GM18868 (cell line): Measurements from ENCODE around the gene MELK.

ENCODE experiments used
- ATAC-seq: cut with Tn5 transposase; IDR thresholded peaks from one replicate; pipeline ENCODE4 v1.9.1; 2021; ENCODE audit warnings: mild to moderate bottlenecking, moderate library complexity; ENCODE audit not compliant: unreplicated experiment

The MELK gene

DNA sequence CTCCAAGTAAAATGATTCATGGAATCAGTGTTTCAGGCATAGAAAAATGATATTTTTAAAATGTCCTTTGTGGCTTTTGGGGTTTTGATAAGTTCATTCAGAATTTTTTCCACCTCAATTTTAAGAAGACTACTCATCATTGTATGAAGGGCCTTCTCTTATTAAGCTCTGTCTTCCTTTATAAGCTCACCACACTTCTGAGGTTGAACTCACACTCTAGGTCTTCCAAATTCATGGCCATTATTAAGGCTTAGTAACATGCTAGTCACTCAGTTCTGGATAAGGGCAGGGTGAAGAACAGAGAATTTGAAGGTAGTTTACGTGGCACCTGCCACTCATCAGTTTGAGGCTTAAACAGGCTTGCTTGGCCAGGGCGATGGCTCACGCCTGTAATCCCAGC, 4.2 kb downstream of the MELK start:
- no peak for ATAC-seq

DNA sequence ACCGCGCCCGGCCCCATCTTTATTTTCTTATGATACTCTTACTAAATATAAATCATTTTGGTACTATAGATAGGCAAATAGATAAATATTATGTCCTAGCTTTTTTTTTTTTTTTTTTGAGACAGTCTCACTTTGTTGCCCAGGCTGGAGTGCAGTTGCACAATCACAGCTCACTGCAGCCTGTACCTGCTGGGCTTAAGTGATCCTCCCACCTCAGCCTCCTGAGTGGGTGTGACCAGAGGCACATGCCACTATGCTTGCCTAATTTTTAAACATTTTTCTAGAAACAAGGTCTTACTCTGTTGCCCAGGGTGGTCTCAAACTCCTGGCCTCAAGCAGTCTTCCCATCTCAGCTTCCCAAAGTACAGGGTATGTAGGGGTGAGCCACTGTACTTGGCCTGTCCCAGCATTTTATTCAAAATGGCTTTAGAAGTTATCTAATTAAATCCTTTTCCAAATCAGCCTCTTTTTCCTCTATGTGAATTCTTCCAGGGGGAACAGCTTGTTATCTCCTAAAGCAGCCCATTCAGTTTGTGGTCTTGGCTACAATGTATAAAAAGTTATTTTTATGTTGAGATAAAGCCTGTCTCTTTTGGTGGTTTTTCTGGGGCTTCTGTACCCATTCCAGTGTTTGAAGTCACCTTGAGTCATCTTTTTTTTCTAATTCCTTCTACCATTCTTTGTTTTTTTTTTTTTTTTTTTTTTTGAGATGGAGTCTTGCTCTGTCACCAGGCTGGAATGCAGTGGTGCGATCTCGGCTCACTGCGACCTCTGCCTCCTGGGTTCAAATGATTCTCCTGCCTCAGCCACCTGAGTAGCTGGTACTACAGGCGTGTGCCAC, 12.1 kb downstream of the MELK start:
- no peak for ATAC-seq

DNA sequence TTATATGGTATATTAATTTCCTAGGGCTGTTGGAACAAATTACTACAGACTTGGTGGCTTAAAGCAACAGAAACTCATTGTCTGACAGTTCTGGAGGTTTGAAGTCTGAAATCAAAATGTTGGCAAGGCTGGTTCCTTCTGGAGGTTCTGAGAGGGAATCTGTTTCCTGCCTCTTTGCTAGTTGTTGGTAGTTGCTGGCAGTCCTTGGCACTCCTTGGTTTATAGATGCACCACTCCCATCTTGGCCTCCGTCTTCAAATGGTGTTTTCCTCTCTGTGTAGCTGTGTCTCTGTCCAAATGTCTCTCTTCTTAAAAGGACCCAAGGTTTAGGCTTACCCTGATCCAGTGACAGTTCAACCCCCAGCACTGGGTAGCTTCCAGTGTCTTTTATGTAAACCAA, 17.5 kb downstream of the MELK start:
- no peak for ATAC-seq

DNA sequence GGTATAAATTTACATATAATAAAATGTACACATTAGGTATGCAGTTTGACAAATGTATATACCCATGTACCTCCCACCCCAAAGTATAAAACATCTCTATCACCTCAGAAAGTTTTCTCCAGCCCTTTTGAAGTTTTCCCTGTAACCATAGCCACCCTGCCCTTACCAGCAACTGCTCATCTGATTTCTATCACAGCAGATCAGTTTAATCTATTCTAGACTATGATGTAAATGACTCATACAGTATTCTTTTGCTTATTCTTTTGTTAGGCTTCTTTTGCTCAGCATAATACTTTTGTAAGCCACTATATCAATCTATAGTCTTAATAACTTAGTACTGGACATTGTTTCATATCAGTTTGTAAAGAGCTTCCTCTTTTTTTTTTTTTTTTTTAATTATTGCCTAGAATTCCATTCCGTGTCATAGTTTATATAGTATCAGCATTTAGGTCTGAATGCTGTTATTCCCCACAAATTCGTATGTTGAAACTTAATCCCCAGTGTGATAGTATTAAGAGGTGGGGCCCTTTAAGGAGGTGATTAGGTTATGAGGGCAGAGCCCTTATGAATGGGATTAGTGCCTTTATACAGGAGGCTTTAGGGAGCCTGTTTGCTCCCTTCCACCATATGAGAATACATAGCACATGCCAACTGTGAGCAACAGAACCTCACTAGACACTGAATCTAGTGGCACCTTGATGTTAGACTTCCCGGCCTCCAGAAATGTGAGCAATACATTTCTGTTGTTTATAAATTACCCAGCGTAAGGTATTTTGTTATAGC, 20.3 kb downstream of the MELK start:
- no peak for ATAC-seq

DNA sequence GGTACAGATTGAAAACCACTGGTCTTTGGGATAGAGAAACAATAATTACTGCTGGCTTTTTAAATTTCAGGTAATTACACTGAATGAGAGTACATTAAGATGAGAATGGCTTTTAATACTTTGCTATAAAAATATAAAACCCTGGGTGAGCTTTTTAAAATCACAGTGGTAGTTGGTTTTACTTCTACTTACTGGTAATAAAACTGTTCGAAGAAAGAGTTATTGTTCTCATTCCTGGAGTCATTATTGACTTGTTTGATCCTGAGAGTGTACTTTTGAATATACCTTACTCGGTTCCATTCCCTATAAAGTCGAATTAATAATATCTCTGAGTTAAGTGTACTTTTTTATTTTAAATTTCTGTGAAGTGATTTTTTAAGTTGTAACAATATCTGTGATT, 21.5 kb downstream of the MELK start:
- ATAC-seq, result no peak

DNA sequence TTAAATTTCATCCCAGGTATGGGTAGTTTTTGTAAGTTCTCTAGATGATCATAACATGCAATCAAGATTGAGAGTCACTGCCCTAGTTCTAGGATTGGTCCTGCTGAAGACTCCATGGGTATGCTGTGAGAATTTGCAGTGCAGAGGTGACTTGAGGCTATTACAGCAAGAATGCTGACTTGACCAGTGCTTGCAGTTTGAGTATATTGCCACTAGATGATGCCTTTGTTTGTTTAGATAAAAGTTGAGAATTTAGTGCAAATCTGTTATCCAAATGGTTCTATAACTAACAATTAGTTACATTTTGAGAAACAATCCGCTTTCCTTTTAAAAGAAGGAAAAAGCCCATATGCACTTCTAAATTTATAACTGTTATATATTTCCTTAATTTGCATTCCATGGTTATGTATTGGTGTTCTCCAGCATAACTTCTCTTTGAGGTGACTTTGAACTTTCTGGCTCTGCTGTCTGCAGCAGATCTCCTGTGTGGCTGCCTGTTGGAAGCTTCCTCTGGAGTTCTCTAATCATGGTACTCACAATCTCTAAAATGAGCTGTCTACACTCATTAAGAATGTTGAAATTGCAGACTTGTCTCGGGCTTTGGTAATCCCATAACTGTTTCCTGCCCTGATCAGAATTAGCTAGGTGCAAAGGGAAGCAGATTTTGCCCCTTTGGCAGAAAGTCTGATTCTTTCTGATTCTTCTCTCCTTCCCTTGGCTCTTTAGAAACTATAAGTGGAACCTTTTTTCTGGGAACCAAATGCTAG, 24.9 kb downstream of the MELK start:
- peak; percentile 61 for ATAC-seq

DNA sequence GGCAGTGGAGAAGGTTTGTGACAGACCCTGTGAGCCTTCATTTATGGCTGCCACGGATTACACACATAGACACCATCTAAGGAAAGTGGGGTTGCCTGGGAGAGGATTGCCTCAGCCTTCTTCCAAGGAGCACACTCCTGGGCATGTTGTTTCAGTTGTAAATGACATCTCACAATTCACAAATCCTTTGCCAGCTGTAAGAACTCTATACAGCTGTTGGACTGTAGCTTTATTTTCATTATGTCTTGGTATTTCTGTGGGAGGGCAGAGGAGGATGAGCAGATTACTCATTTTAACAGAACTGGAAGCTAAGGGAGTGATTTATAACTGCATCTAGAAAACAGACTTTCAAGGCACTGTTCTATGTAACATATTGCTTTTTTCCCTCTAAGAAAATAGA, 25.6 kb downstream of the MELK start:
- no peak for ATAC-seq

DNA sequence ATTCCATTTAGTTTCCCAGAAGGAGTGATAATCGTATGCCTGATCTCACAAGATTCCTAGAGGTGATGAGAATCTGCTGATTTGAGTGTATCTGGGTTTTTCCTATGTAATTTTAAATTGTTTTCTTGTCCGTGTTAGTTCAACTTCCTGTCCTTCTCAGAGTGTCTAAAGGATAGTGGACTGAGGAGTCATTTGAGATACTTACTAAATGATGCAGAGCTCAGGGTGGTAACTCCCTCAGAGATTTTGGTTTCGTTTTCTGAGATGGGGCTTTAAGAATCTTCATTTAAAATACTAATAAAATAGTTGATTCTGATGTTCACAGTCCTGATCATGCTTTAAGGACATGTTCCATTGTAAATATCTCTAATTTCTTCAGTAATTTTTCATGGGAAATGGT, 30.3 kb downstream of the MELK start:
- ATAC-seq, result peak; percentile 86

DNA sequence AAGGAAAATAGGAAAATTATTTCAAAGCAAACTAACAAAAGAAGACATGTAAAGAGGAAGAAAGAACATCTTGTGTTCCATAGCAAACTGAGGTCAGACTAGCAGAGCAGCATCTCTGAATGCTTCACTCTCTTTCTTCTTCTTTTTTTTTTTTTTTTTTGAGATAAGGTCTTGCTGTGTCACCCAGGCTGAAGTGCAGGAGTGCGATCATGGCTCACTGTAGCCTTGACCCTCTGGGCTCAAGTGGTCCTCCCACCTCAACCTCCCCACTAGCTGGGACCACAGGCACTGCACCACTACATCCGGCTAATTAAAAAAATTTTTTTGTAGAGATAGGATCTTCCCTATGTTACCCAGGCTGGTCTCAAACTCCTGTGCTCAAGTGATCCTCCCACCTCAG, 36.6 kb downstream of the MELK start:
- no peak for ATAC-seq

DNA sequence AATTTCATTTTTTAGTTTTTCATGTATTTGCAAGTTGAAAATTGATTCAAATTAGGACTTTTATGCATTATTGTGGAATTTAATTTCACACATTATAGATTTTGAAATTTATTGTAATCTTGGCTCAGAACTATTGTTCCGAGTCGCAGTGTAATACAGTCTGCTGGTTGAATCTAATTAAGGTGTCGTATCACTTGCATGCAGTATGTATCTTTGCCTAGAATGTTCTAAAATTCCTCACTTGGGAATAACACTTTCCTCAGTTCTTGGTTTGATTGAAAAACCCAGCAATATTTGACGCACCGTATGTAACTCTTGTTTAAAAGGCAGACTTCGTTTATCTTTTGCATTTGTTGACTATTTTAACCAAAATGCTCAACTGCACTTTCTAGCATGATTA, 49.4 kb downstream of the MELK start:
- ATAC-seq, result no peak

DNA sequence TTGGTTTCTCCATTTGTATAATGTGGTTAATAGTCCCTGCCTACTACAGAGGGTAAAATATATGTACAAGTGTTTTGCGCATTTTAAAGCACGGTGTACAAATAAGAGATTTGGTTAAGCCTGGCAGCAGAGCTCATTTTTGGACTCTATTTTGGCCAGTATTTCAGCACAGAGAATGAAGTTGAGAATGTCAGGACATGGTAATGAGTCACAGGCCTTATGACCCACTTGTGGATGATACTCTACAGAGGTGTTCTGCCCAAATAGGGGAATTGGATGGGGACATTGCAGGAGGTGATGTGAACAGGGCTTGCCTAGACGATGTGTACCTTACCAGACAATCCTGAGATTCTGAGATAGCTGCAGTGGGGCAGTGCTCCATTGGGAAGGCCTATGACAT, 50.6 kb downstream of the MELK start:
- no peak for ATAC-seq

DNA sequence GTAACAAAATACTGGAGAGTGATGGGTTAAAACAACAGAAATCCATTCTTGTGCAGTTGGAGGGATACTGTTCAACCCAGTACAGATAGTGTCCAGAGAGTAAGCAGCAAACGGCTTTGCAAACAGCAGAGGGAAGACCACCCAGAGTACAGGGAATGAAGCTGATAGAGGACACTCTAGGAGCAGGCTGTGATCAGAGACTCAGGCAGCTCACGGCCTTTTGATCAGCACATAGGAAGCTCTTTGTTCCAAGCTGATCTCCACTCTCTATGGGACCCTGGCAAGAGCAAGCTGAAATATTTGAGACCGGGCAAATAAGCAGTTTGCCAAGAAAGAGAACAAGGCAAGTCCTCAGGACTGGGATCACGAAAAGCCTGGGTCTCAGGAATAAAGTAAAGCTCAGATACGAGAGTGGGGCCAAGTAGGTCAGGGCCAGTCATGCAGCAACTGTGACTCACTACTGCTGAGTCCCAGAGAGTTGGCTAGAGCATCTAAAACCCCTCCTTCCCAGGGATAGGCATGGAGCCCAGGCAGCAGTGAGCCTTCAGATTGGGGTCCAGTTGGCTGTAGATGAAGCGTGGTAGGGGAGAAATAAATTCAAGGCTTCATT, 52.4 kb downstream of the MELK start:
- ATAC-seq, result no peak

DNA sequence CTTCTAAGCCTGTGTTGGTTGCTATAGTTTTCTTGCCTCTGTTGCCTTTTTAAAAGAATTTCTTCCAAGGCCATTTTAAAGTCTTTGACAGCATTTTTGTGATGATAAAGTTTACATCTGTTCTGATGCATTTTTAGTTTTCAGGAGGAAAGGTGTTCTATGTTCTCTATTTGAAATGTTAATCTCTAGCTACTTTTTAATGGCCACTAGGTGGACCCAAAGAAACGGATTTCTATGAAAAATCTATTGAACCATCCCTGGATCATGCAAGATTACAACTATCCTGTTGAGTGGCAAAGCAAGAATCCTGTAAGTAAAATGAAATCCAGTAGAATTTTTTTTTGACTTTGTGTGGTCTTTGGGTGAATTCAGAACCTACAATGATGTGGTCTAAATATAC, 60.2 kb downstream of the MELK start:
- ATAC-seq, result no peak

DNA sequence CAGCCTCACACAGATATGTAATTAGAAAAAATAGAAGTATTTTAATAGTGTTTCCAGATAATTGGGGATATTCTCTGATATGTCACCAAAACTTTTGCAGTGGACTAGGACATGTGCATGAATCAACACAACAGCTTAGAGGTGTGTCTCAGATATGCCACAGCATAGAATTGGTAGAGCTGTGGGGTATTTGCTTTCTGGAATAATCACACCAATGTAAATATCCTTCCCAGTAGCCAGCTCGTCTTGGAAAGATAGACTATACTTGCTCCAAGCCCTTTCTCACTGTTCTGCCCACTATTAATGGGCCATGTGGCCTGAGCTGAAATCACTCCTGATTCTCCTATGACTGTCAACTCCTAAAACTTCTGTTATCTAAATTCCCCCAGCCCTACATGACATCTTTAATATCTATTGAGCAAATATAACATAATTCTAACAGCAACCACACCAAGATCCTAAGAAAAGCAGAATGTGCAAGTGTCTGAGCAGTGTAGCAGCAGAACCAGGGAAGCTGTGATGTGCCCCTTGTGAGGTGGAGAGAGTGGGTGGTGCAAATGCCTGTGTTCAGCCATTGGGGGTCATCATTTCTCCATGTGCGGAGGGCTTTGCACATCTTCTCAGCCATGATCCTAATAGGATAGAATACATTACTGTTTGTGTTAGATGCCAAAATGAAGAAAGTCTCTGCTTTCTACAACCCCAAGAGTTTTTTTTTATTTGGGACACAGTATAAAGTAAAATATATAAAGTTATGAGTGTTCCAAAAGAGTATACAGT, 65.0 kb downstream of the MELK start:
- no peak for ATAC-seq

DNA sequence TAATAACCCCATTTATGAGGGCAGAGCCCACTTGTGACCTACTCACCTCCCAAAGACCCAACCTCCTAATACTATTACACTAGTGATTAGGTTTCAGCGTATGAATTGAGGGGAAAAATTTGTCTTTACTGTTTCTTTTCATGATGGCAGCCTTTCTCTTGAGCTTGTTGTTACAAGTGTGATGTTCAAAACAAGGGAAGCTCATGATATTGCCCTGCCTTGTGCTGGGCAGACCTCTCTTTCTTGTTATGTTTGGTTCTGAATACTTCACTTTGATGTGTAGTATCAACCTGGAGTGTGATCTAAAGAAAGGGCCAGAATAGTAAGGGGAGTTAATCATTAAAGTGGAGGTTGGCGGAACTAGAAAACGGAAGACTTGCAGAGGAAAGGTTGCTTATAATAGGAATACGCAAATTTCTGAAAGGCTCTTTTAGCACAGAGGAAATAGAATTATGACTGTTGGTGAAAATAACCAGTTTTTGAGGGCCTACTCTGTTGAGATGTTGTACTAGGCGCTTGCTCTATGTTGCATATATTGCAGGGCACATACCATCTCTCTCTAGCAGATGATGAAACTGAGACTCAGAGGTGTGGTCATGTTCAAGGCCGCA, 68.2 kb downstream of the MELK start:
- no peak for ATAC-seq

DNA sequence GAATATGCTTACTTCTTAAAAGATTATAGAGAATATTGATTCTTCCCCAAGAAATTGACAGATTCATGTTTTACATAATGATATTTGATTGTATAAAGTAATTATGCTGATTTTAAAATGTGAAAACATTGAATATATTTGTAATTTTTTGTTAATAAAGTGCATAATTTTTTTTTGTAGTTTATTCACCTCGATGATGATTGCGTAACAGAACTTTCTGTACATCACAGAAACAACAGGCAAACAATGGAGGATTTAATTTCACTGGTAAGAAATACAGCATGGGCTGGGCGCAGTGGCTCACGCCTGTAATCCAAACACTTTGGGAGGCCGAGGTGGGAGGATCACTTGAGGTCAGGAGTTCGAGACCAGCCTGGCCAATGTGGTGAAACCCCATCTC, 70.1 kb downstream of the MELK start:
- no peak for ATAC-seq

DNA sequence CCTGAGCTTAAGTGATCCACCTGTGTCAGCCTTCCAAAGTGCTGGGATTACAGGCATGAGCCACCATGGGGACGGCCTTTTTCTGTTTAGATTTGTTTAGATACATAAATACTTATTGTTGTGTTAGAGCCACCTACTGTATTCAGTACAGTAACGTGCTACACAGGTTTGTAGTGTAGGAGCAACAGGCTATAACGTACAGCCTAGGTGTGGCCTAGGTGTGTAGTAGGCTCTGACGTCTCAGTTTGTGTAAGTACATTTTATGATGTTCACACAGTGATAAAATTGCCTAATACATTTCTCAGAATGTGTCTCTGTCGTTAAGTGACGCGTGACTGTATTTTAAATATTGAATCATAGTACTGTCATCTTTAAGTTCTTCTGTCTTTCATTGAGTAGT, 84.1 kb downstream of the MELK start:
- ATAC-seq, result no peak

DNA sequence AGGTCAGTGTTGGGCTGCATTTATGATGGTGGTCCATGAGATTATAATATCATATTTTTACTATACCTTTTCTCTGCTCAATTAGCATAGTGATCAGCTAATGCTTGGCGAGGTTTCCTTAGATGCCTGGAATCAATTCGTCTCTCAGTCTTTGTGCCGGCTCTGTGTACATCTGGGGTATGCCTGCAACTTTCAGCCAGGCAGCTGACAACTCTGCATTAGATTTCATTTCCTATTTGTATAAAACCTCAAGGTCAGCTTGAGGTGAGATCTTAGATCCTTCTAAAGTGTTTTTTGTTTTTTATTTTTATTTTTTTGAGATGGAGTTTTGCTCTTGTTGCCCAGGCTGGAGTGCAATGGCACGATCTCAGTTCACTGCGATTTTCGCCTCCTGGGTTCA, 86.8 kb downstream of the MELK start:
- ATAC-seq, result no peak

DNA sequence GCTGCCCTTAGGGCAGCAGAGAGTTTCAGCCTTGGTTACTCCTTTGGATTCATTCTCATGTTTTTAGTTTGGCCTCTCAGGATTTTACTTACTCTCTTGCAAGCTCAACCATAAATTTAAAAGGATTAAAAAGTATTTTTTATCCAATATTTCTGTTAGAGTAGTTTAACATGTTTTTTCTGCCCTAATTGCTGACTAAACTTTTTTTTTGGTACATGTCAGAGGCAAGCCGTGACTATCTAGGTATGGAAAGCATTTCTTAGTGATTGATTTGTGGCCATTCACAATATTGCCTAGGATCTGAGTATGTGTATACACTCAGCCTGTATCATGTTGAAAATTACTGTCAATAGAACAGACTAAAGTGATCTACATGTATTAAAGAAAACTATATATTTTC, 92.1 kb downstream of the MELK start:
- ATAC-seq, result no peak

DNA sequence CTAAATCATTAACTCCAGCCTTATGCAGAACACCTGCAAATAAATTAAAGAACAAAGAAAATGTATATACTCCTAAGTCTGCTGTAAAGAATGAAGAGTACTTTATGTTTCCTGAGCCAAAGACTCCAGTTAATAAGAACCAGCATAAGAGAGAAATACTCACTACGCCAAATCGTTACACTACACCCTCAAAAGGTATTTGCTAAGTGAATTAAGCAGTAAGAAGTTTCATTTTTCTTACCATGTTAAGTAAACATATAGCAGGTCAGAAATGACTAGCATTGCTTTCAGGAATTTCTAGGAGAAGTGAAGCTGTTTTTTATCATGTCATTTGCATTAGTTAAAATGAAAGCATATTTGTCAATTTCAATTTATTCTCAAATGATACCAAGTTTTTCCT, 92.7 kb downstream of the MELK start:
- ATAC-seq, result peak; percentile 40
